ENCODE data around the gene LRRC8B.

The LRRC8B gene

GRCh38 chr1:89530444-89531089 is 5.9 kb downstream of the LRRC8B start:
- no peak for TF ChIP-seq CTCF (IDR thresholded peaks at IDR 0.05; ENCODE audit: low read depth, low read length, missing control alignments)
- no peak for DNase-seq (ENCODE audit: low read depth)
- in situ Hi-C loops (cut with HindIII; ENCODE audit: low sequenced_read_pairs) = no loop called here

DNA sequence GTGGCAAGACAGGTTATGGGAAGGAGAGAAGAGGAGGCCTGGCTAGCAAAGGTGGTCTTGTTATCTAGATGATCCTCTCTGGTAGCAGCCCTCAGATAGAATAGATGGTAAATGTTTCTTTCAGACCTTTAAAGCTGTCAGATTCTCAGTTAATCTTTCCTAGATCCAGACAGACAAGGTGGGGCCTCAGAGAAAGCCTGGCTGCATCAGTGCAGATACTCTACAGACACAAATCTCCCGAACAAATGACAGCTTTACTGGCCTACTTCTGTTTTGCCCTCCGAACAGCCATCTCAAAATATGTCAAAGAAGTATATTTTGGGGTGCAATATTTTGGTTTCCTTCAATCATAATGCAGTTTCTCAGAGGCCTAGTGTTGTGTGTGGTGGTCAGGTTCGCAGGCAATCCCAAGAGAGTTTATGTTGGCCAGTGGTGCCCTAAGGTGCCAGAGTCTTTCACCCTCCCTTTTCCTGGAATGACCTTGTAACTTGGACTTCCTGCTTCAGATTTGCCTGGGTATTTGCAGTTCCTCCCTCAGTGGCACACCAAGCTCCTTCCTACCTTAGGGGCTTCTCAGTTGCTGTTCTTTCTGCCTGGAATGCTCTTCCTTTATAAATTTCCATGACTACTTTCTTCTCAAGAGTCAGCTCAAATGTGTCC is 7.0 kb downstream of the LRRC8B start:
- TF ChIP-seq CTCF (IDR thresholded peaks at IDR 0.05; ENCODE audit: low read depth, low read length, missing control alignments) = no peak
- no peak for DNase-seq (ENCODE audit: low read depth)
- in situ Hi-C loops (cut with HindIII; ENCODE audit: low sequenced_read_pairs) = no loop called here
- no peak overlapping the region for H3K4me3 ChIP-seq (ENCODE audit: low read depth, low read length)

More at GRCh38 chr1:89530444-89531089, 5.9 kb downstream of the LRRC8B start:
- H3K4me3 ChIP-seq (ENCODE audit: low read depth, low read length) = no peak overlapping the region

DNA sequence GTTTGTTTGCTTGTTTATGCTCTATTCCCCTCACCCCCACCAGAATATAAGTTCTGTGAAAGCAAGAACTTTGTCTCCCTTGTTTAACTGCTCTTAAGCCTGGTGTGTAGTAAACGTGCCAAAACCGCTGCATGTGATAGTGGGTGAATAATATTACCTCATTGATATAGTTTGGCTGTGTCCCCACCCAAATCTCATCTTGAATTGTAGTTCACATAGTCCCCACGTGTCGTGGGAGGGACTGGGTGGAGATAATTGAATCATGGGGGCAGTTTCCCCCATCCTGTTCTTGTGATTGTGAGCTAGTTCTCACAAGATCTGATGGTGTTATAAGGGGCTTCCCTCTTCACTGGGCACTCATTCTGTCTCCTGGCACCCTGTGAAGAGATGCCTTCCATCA is 7.6 kb downstream of the LRRC8B start:
- in situ Hi-C loops (cut with HindIII; ENCODE audit: low sequenced_read_pairs) = no loop called here

DNA sequence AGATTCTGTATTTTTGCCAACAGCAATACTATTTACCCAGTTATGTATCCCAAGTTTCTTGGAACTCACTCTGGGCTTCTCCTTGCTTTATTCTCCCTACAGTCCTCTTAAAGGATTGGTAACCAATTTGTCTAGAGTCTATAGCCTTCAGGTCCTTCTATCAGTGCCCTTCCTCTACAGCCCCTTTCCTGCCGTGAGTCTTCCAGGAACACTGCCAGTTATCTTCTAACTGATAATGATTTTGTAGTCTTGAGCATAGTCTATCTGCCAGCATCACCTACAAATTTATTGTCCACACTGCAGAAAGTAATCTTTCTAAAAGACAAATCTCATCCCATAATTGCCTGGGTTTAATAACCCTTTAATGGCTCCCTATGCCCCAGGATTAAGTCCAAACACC is 8.2 kb downstream of the LRRC8B start:
- in situ Hi-C loops (cut with HindIII; ENCODE audit: low sequenced_read_pairs) = no loop called here
- DNase-seq (ENCODE audit: low read depth) = no peak
- no peak for TF ChIP-seq CTCF (IDR thresholded peaks at IDR 0.05; ENCODE audit: low read depth, low read length, missing control alignments)
- no peak overlapping the region for H3K4me3 ChIP-seq (ENCODE audit: low read depth, low read length)

More for the DNA sequence above, 7.6 kb downstream of the LRRC8B start:
- TF ChIP-seq CTCF (IDR thresholded peaks at IDR 0.05; ENCODE audit: low read depth, low read length, missing control alignments) = no peak
- no peak for DNase-seq (ENCODE audit: low read depth)
- no peak overlapping the region for H3K4me3 ChIP-seq (ENCODE audit: low read depth, low read length)

DNA sequence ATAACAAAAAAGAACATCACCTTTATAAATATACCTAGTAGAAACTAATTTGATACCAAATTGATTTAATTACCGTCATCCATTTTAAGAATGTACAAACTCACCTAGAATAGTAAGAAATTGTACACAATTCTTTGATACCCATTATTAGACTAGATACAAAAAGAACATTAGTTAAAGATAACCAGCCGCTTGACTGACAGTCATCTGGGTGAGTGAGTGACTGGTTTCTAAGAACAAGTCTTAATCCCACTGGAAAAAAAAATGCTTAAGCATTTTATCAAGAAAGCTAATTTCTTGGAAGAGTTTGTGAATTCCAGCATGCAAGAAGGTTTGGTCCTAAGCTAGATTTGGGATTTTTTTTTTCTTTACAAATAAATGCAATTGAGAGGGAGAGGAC is 10.9 kb downstream of the LRRC8B start:
- DNase-seq (ENCODE audit: low read depth) = no peak
- no peak overlapping the region for H3K4me3 ChIP-seq (ENCODE audit: low read depth, low read length)
- TF ChIP-seq CTCF (IDR thresholded peaks at IDR 0.05; ENCODE audit: low read depth, low read length, missing control alignments) = no peak
- in situ Hi-C loops (cut with HindIII; ENCODE audit: low sequenced_read_pairs) = no loop called here

GRCh38 chr1:89536555-89537341 is 12.1 kb downstream of the LRRC8B start:
- TF ChIP-seq CTCF (IDR thresholded peaks at IDR 0.05; ENCODE audit: low read depth, low read length, missing control alignments) = no peak

More at GRCh38 chr1:89536555-89537341, 12.1 kb downstream of the LRRC8B start:
- DNase-seq (ENCODE audit: low read depth) = no peak
- H3K4me3 ChIP-seq (ENCODE audit: low read depth, low read length) = no peak overlapping the region
- in situ Hi-C loops (cut with HindIII; ENCODE audit: low sequenced_read_pairs) = no loop called here
